HepG2 (cell line): Measurements from ENCODE around the gene NPB. TPM values are rescaled to one million over a fixed set of nuclear protein-coding genes. Genes with fewer than 3 reads are reported as not detected.

Source experiments
- KMT2A ChIP-seq: sonication (generic); formaldehyde crosslinking; IDR thresholded peaks from 2 replicates; pipeline ENCODE4 v1.4.0; 2020; ENCODE audit warnings: missing genetic modification reagents
- MAFK ChIP-seq, 2 experiments: IDR thresholded peaks in 1 of 2; conservative IDR thresholded peaks in 1 of 2; 2 replicates each; pipeline ENCODE4 v1.6.1; 2011; ENCODE audit warnings: improper control_type of control experiment in 2 of 2, low read length in 2 of 2
- MIER3 ChIP-seq: IDR thresholded peaks from 2 replicates; pipeline ENCODE4 v1.6.1; 2016; ENCODE audit warnings: missing compliant biosample characterization, borderline replicate concordance
- PAF1 ChIP-seq: IDR thresholded peaks from 2 replicates; pipeline ENCODE4 v1.6.1; 2016; ENCODE audit warnings: missing genetic modification reagents, missing compliant biosample characterization
- ZKSCAN8 ChIP-seq: IDR thresholded peaks from 2 replicates; pipeline ENCODE4 v1.6.1; 2016; ENCODE audit warnings: borderline replicate concordance, missing genetic modification reagents, missing compliant biosample characterization
- ZMYM4 ChIP-seq: sonication (generic); formaldehyde crosslinking; IDR thresholded peaks from 2 replicates; pipeline ENCODE4 v1.8.1; 2023; ENCODE audit warnings: mild to moderate bottlenecking, missing genetic modification reagents
- ZNF678 ChIP-seq: sonication (generic); formaldehyde crosslinking; IDR thresholded peaks from 2 replicates; pipeline ENCODE4 v1.4.0; 2020; ENCODE audit warnings: mild to moderate bottlenecking, missing genetic modification reagents
- polyA plus RNA-seq, 8 experiments: library from polyadenylated mRNA; depleted of rRNA in 3 of 8; stranded (reverse) in 7 of 8; unstranded in 1 of 8; fragments of >200 nt; fragmentation: Illumina TruSeq in 4 of 8; extraction: Trizol in 4 of 8; gene quantifications; 2 replicates each; pipeline versions ENCODE4 v1.2.1 to v1.2.3, GENCODE V29; 2011 to 2016; ENCODE audit warnings: low read depth in 4 of 8, missing spikeins in 1 of 8, mixed read lengths in 1 of 8; ENCODE audit not compliant: insufficient read depth in 1 of 8
- total RNA-seq, 5 experiments: library from RNA; depleted of rRNA; stranded (reverse); fragments of >200 nt; fragmentation: Illumina TruSeq; extraction: Trizol; gene quantifications; 2 replicates each; pipeline ENCODE4 v1.2.3, GENCODE V29; 2016; ENCODE audit warnings: low read depth in 1 of 5
- TF ChIP-seq, protein P1 (sequence below): sonication (generic); formaldehyde crosslinking; IDR thresholded peaks from 2 replicates; pipeline ENCODE4 v1.5.1; 2020; ENCODE audit warnings: mild to moderate bottlenecking, moderate library complexity, missing genetic modification reagents
- TF ChIP-seq, protein P2 (sequence below): sonication (generic); formaldehyde crosslinking; IDR thresholded peaks from one replicate; pipeline ENCODE4 v1.5.1; 2020; ENCODE audit warnings: mild to moderate bottlenecking, missing genetic modification reagents; ENCODE audit errors: not compliant biosample characterization
- TF ChIP-seq, protein P3 (sequence below): sonication (generic); formaldehyde crosslinking; IDR thresholded peaks from 2 replicates; pipeline ENCODE4 v1.4.0; 2020; ENCODE audit warnings: missing genetic modification reagents, low read depth, mild to moderate bottlenecking, borderline replicate concordance
- TF ChIP-seq, protein P4 (sequence below): sonication (generic); formaldehyde crosslinking; IDR thresholded peaks from 2 replicates; pipeline ENCODE4; 2020; ENCODE audit warnings: missing genetic modification reagents, mild to moderate bottlenecking, borderline replicate concordance
- TF ChIP-seq, protein P5 (sequence below): sonication (generic); formaldehyde crosslinking; IDR thresholded peaks from 2 replicates; pipeline ENCODE4 v1.4.0; 2020; ENCODE audit warnings: mild to moderate bottlenecking, missing genetic modification reagents

NPB gene
- total and polyA plus RNA-seq, 2 of the 13 experiments (the other 11 are each of a cell fraction or from before 2014, with no cell fraction given), result 0.11 to 0.93 TPM

DNA sequence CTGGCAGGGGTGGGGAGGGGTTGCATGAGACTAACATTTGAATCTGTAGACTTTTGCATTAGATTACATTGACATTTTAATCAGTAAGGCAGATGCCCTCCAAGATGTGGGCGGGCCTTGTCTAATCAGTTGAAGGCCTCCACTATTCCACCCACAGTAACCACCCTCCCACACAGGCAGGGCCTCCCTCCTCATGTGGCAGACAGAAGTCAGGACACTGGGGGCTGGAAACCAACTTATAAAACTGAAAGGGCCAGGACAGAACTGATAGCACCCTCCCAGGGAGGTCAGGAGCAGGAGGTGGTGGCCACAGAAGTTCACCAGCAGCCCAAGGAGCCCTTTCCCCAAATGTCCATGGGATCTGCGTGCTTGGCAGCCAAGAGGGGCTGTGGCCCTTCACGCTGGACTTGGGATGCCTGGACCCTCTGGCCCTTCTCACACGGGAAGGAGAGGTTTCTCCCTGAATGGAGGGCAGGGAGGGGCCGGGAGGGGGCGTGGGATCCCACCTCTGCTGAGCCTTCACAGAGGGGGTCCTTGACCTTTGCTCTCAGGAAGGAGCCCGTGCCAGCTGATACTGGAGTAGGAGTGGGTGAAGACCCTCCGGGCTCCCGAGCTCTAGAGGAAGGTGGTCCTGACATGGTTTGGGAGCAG, 30.4 kb downstream of the NPB start (continued):
- TF ChIP-seq, protein P1, sequence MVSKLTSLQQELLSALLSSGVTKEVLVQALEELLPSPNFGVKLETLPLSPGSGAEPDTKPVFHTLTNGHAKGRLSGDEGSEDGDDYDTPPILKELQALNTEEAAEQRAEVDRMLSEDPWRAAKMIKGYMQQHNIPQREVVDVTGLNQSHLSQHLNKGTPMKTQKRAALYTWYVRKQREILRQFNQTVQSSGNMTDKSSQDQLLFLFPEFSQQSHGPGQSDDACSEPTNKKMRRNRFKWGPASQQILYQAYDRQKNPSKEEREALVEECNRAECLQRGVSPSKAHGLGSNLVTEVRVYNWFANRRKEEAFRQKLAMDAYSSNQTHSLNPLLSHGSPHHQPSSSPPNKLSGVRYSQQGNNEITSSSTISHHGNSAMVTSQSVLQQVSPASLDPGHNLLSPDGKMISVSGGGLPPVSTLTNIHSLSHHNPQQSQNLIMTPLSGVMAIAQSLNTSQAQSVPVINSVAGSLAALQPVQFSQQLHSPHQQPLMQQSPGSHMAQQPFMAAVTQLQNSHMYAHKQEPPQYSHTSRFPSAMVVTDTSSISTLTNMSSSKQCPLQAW (CRISPR knock-in tag), result no peak
- TF ChIP-seq MAFK (conservative IDR thresholded peaks at IDR 0.05 in 1 of 2, IDR thresholded peaks at IDR 0.05 in 1 of 2; ENCODE audit: low read length in 2 of 2) (no peak), ZMYM4 (CRISPR knock-in tag) (no peak), MIER3 (CRISPR knock-in tag) (no peak), ZKSCAN8 (CRISPR knock-in tag) (no peak), PAF1 (CRISPR knock-in tag) (peak; percentile 33), KMT2A (CRISPR knock-in tag) (no peak), ZNF678 (CRISPR knock-in tag) (0 out of 2 replicates have a peak, but pooled peaks have one; percentile 8)
- TF ChIP-seq, protein P2, sequence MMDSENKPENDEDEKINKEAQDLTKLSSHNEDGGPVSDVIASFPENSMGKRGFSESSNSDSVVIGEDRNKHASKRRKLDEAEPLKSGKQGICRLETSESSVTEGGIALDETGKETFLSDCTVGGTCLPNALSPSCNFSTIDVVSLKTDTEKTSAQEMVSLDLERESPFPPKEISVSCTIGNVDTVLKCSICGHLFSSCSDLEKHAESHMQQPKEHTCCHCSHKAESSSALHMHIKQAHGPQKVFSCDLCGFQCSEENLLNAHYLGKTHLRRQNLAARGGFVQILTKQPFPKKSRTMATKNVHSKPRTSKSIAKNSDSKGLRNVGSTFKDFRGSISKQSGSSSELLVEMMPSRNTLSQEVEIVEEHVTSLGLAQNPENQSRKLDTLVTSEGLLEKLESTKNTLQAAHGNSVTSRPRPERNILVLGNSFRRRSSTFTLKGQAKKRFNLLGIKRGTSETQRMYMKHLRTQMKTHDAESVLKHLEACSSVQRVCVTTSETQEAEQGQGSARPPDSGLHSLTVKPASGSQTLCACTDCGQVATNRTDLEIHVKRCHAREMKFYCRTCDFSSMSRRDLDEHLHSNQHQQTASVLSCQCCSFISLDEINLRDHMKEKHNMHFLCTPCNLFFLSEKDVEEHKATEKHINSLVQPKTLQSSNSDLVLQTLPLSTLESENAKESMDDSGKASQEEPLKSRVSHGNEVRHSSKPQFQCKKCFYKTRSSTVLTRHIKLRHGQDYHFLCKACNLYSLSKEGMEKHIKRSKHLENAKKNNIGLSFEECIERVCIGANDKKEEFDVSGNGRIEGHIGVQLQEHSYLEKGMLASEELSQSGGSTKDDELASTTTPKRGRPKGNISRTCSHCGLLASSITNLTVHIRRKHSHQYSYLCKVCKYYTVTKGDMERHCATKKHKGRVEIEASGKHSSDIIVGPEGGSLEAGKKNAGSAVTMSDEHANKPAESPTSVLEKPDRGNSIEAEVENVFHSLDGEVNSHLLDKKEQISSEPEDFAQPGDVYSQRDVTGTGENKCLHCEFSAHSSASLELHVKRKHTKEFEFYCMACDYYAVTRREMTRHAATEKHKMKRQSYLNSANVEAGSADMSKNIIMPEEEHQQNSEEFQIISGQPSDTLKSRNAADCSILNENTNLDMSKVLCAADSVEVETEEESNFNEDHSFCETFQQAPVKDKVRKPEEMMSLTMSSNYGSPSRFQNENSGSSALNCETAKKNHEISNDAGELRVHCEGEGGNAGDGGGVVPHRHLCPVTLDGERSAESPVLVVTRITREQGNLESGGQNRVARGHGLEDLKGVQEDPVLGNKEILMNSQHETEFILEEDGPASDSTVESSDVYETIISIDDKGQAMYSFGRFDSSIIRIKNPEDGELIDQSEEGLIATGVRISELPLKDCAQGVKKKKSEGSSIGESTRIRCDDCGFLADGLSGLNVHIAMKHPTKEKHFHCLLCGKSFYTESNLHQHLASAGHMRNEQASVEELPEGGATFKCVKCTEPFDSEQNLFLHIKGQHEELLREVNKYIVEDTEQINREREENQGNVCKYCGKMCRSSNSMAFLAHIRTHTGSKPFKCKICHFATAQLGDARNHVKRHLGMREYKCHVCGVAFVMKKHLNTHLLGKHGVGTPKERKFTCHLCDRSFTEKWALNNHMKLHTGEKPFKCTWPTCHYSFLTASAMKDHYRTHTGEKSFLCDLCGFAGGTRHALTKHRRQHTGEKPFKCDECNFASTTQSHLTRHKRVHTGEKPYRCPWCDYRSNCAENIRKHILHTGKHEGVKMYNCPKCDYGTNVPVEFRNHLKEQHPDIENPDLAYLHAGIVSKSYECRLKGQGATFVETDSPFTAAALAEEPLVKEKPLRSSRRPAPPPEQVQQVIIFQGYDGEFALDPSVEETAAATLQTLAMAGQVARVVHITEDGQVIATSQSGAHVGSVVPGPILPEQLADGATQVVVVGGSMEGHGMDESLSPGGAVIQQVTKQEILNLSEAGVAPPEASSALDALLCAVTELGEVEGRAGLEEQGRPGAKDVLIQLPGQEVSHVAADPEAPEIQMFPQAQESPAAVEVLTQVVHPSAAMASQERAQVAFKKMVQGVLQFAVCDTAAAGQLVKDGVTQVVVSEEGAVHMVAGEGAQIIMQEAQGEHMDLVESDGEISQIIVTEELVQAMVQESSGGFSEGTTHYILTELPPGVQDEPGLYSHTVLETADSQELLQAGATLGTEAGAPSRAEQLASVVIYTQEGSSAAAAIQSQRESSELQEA (CRISPR knock-in tag), result no peak
- TF ChIP-seq, protein P3, sequence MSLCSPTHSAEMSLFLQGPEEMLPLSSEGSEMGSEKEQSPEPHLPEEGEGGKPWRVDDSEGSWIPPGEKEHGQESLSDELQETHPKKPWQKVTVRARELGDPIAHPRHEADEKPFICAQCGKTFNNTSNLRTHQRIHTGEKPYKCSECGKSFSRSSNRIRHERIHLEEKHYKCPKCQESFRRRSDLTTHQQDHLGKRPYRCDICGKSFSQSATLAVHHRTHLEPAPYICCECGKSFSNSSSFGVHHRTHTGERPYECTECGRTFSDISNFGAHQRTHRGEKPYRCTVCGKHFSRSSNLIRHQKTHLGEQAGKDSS (CRISPR knock-in tag), result no peak
- TF ChIP-seq, protein P4, sequence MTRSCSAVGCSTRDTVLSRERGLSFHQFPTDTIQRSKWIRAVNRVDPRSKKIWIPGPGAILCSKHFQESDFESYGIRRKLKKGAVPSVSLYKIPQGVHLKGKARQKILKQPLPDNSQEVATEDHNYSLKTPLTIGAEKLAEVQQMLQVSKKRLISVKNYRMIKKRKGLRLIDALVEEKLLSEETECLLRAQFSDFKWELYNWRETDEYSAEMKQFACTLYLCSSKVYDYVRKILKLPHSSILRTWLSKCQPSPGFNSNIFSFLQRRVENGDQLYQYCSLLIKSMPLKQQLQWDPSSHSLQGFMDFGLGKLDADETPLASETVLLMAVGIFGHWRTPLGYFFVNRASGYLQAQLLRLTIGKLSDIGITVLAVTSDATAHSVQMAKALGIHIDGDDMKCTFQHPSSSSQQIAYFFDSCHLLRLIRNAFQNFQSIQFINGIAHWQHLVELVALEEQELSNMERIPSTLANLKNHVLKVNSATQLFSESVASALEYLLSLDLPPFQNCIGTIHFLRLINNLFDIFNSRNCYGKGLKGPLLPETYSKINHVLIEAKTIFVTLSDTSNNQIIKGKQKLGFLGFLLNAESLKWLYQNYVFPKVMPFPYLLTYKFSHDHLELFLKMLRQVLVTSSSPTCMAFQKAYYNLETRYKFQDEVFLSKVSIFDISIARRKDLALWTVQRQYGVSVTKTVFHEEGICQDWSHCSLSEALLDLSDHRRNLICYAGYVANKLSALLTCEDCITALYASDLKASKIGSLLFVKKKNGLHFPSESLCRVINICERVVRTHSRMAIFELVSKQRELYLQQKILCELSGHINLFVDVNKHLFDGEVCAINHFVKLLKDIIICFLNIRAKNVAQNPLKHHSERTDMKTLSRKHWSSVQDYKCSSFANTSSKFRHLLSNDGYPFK (CRISPR knock-in tag), result no peak
- TF ChIP-seq, protein P5, sequence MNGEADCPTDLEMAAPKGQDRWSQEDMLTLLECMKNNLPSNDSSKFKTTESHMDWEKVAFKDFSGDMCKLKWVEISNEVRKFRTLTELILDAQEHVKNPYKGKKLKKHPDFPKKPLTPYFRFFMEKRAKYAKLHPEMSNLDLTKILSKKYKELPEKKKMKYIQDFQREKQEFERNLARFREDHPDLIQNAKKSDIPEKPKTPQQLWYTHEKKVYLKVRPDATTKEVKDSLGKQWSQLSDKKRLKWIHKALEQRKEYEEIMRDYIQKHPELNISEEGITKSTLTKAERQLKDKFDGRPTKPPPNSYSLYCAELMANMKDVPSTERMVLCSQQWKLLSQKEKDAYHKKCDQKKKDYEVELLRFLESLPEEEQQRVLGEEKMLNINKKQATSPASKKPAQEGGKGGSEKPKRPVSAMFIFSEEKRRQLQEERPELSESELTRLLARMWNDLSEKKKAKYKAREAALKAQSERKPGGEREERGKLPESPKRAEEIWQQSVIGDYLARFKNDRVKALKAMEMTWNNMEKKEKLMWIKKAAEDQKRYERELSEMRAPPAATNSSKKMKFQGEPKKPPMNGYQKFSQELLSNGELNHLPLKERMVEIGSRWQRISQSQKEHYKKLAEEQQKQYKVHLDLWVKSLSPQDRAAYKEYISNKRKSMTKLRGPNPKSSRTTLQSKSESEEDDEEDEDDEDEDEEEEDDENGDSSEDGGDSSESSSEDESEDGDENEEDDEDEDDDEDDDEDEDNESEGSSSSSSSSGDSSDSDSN (CRISPR knock-in tag), result no peak
